Omental fat pad (tissue), 4 donors: ENCODE results near the gene PLIN4. TPM values are rescaled to one million over a fixed set of nuclear protein-coding genes. Genes with fewer than 3 reads are reported as not detected.

Experiments used
- ATAC-seq: fragments of 150-250 bp; one replicate; pipeline ENCODE4 v1.9.1; 2016; ENCODE audit warnings: mild to moderate bottlenecking, moderate library complexity; ENCODE audit not compliant: low FRiP score
- DNase-seq: peaks from one replicate; pipeline ENCODE4 v3.0.0-alpha.2; 2019; ENCODE audit warnings: low spot score
- total RNA-seq, 4 donors: library from RNA; depleted of rRNA; stranded (reverse); fragments of >200 nt; gene quantifications; one replicate each; pipeline ENCODE4 v1.1.0, GENCODE V29; 2016
- TF ChIP-seq, protein P1 (sequence below), 3 donors: fragments of 450-650 bp; IDR thresholded peaks; one replicate each; pipeline ENCODE4 v1.5.1; 2016 to 2017; ENCODE audit warnings: antibody characterized with exemption in 3 of 3, mild to moderate bottlenecking in 3 of 3, moderate library complexity in 2 of 3

Gene PLIN4
- total RNA-seq, 4 donors from 2014 or later: 183 to 2,054 (median 453) TPM

DNA sequence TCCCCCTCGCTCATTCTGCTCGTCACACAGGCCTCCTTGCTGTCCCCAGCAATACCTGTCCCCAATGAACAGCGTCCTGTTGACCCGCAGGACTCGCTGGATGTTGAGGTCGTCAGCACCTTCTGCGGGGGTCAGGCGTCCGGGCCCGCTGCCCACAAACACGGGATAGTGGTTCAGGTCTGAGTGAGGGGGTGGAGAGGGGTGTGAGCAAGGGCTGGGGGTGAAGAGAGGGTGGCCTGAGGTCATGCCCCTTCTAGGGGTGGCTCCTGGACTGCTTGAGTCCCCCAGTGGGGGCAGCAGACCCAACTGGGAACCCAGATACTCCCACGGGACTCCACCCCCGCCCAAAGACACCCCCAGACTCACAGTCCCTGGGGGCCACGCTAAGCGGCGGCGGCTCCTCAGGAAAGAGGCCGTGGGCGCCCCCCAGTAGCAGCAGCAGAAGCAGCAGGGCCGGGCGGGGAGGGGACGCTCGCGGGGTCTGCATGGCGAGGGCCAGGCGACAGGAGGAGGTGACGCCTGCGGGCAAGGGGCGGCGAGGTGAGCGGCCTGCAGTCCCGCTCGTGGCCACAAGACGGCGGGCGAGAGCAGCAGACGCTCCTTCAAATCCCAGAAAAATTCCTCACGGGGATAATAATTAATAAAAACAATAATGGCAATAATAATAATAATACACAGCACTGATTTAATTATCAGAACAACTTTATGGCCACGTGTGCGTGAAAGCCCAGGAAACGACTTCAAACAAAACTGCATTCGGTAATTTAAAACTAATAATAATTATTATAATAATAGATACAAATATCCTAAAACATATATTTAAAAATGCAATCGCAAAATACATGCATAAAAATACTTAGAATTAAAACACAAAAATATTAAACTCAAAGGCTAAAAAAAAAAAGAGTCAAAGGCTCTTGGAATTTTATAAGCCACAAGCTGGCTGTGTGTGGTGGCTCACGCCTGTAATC lies 40.0 kb upstream of the PLIN4 start:
- ATAC-seq (no peak), DNase-seq (no peak)
- TF ChIP-seq, protein P1, sequence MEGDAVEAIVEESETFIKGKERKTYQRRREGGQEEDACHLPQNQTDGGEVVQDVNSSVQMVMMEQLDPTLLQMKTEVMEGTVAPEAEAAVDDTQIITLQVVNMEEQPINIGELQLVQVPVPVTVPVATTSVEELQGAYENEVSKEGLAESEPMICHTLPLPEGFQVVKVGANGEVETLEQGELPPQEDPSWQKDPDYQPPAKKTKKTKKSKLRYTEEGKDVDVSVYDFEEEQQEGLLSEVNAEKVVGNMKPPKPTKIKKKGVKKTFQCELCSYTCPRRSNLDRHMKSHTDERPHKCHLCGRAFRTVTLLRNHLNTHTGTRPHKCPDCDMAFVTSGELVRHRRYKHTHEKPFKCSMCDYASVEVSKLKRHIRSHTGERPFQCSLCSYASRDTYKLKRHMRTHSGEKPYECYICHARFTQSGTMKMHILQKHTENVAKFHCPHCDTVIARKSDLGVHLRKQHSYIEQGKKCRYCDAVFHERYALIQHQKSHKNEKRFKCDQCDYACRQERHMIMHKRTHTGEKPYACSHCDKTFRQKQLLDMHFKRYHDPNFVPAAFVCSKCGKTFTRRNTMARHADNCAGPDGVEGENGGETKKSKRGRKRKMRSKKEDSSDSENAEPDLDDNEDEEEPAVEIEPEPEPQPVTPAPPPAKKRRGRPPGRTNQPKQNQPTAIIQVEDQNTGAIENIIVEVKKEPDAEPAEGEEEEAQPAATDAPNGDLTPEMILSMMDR (IDR thresholded peaks at IDR 0.05): peak in 2 of 3 donors; percentile 89 to 97

DNA sequence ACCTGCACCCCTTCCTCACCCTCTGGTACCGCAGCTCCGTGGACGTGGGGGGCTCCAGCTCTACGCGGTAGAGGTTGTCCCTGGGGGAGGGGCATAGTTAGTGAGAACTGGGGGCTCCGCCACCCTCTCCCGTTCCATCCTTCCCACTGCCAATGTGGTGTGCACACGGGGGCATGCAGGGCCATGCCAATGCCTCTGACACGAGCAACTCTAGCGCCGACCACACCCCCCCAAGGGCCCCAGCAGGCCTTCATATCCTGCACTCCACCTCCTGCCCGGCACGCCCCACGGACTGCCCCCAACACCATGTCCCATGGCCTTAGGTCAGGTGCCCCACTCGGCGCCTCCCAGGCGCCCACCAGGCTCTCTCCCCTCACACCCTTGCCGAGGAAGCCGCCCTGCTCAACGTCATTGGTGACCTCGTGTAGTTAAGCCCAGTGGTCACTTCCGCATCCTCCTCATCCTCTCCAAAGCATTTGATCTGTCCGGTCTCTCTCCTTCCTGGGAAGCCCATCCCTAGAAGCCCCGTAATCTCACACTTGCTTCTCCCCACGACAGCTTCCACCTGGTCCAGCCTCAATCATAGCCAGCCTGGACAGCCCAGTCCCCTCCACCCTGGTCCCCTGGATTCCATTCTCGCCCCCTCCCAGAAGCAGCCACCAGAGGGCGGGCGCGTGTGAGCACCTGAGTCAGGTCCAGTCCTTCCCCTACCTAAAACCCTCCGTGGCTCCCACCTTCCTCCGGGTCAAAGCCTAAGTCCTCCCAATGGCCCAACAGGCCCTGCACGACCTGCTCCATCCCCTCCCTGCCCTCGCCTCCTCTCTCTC lies 39.1 kb upstream of the PLIN4 start:
- TF ChIP-seq, protein P1 (IDR thresholded peaks at IDR 0.05): no peak
- ATAC-seq: no peak
- no peak for DNase-seq

DNA sequence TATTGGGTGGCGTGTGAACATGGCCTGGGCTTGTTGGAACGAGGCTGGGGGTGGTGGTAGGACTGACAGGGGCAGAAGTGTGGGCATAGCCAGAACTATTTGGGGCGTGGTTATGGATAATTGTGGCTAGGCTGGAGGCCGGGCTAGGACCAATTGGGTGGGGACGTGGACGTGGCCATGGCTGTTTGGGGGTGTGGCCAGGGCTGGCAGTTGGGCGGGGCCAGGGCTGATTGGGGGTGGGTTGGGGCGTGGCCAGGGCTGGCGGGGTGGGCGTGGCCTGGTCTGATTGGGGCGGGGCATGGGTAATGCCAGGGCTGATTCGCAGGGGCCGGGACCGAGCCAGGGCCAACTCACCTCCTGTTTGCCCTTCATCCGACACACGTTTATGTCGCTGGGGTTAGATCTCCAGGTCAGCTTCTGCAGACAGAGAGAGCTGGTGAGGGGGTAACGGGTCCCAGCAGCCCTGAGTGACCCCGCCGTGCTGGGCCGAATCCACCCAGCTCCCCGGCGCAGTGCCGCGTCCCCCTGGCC lies 38.4 kb upstream of the PLIN4 start:
- ATAC-seq (no peak), DNase-seq (no peak)
- TF ChIP-seq, protein P1 (IDR thresholded peaks at IDR 0.05): no peak

DNA sequence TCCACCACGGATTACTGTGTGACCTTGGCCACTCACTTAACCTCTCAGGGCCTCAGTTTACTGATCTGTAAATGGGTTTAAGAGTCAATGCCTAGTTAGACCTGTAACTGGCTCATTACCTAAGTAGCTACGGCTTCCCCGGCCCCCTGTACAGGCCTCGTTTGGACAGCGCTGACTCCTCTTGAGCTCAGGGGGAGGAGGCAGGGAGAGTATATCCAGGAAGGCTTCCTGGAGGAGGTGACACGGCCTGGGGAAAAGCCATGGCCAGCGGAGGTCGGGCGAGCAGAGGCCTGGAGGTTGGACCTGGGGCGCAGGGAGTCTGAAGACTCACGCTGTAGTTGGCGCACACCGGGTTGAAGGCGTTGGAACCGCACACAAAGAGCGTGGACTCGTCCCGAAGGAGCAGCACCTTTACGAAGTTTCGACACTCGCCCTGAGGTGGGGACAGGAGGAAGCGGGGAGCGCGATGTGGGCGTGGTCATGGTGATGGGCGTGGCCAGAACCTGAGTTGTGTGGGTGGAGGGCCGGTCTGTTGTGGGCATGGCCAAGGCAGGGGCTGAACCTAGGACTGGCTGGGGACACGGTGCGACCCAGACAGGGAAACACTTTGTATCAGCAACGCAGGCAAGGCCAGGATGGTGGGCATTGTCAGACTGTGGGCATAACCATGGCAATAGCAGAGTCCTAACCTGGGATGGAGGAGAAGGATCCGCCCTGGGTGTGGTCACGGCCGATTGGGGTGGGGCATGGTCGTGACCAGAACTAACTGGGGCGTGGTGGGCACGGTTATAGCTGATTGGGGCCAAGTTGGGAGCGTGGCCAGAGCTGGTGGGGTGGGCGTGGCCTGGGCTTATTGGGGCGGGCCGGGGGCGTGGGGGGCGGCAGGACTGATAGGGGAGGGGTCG lies 37.6 kb upstream of the PLIN4 start:
- no peak for ATAC-seq
- TF ChIP-seq, protein P1 (IDR thresholded peaks at IDR 0.05): no peak
- no peak for DNase-seq

DNA sequence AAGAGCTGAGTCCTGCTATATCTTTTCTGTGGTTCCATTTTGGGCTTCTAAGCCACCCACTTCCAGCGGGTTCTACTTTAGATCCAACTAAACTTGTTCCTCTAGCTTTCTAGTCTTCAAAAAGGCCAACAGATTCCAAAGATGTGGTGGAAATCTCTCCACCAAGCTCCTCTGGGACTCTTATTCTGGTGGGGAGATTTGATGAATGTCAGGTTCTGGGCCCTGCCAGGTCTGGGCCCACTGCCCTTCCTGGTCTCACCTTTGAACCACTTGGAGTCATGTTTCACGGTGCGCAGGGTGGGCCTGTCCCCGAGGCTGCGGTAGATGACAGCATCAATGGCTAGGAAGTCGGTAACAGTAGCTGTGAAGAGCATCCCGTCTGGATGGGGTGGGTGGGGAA lies 36.4 kb upstream of the PLIN4 start:
- ATAC-seq: no peak
- TF ChIP-seq, protein P1 (IDR thresholded peaks at IDR 0.05): no peak
- DNase-seq: no peak

DNA sequence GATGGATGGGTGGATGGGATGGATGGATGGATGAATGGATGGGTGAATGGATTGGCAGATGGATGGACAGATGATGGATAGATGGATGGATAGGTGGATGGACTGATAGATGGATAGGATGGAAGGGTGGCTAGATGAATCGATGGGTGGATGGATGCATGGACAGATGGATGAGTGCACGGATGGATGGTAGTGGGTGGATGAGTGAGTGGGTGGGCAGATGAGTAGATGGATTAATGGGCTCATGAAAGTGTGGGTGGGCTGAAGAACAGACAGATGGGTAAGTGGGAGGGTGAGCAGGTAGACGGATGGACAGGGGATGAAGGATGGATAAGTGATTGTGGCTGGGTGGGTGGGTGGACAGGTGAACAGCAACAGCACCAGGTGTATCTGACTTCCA lies 35.5 kb upstream of the PLIN4 start:
- TF ChIP-seq, protein P1 (IDR thresholded peaks at IDR 0.05): no peak
- DNase-seq (no peak), ATAC-seq (no peak)
